Activated naive CD8-positive, alpha-beta T cell treated with anti-CD3 and anti-CD28 coated beads, Interleukin-2, amount 50 U/mL, for 24 hours (primary cell): ENCODE results near the gene PUSL1.
A peak's percentile ranks its signal among the peaks of the same experiment; 100 is the strongest.

Experiments used
- ATAC-seq: fragments of 150-1000 bp; cut with Tn5 transposase; one replicate; pipeline ENCODE4 v1.10.0; 2021
- DNase-seq: peaks from one replicate; pipeline ENCODE4 v3.0.0; 2021
- H3K27ac Mint-ChIP-seq: one replicate; pipeline ENCODE4 v1.8.0; 2021; ENCODE audit warnings: mild to moderate bottlenecking, mixed read lengths
- H3K27me3 Mint-ChIP-seq: one replicate; pipeline ENCODE4 v1.8.0; 2021; ENCODE audit warnings: mixed read lengths
- H3K36me3 Mint-ChIP-seq: one replicate; pipeline ENCODE4 v1.8.0; 2021; ENCODE audit warnings: low read depth, mixed read lengths
- H3K4me1 Mint-ChIP-seq: one replicate; pipeline ENCODE4 v1.8.0; 2021; ENCODE audit warnings: mixed read lengths
- H3K4me3 Mint-ChIP-seq: one replicate; pipeline ENCODE4 v1.8.0; 2021; ENCODE audit warnings: mild to moderate bottlenecking, moderate library complexity, mixed read lengths
- H3K9me3 Mint-ChIP-seq: one replicate; pipeline ENCODE4 v1.8.0; 2021; ENCODE audit warnings: mixed read lengths

PUSL1 gene

DNA sequence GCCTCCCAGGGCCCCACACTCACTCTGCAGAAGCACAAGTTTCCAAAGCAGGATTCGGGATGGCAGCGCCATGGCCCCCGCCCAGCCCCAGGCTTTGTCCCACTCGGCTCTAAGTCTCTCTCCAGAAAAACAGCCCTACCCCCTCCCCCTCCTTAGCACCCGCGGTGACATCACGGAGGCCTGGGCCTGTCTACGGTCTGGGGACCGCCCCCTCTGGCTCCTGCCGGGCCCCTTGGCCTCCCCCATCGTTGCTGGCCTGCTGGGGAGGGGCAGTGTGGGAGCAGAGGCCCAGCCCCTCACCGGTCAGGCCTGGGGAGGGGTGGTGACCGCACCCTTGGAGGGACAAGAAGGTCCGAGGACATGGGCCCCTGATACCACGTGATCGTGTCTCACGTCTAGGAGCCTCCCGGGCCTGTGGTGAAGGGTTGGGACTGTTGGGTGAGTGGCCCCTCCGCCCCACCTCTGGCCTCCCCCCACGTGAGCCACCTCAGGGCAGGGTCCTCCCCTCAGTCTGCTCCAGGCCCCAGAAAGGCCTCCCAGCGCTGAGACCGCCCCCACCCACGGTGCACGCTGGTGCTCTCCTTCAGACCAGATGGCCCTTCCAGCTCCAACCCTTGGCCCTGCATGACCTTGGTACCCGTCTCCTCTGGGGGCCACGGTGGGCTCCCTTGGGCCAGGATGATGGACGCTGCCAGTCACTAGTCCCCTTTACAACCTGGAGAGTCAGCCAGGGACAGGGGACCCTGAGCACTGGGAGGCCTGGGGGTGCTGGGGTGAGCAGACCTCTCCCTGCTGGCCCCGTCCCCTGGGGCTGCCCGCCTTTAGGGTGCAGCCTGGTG, 50.3 kb downstream of the PUSL1 start, which contains the start of gene MXRA8:
Gene MXRA8 (minus strand): TSS at position 123 of the 839 bp plus-strand sequence. CDS start 51 bp downstream, at position 72.
- Mint-ChIP-seq H3K27ac (no peak within 1 kb of the TSS), H3K4me3 (no peak within 1 kb of the TSS), H3K36me3 (no peaks in the 10 kb centered on the region), H3K27me3 (peaks cover 11% of the 10 kb centered on the region), H3K4me1 (peaks cover 14% of the 10 kb centered on the region), H3K9me3 (no peaks in the 10 kb centered on the region)
- DNase-seq = no peak
- ATAC-seq = peak; percentile 33

DNA sequence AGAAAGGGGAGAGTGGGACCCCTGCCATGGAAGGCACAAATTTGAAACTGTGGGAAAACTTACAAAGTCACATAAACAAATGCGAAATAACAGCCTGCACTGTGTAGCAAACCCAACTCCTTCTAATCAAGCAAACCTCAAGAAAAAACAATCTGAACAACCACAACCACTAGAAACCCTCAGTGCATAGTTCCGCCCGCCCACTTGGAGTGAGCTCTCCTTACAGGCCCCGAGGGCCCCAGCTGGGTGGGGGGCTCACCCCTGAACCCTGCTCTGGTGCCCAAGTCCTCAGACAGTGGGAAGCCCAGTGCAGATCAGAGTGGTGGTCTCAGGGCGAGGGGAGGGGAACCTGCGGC, 50.9 kb downstream of the PUSL1 start:
- H3K9me3 Mint-ChIP-seq = no peaks in the 10 kb centered on the region

DNA sequence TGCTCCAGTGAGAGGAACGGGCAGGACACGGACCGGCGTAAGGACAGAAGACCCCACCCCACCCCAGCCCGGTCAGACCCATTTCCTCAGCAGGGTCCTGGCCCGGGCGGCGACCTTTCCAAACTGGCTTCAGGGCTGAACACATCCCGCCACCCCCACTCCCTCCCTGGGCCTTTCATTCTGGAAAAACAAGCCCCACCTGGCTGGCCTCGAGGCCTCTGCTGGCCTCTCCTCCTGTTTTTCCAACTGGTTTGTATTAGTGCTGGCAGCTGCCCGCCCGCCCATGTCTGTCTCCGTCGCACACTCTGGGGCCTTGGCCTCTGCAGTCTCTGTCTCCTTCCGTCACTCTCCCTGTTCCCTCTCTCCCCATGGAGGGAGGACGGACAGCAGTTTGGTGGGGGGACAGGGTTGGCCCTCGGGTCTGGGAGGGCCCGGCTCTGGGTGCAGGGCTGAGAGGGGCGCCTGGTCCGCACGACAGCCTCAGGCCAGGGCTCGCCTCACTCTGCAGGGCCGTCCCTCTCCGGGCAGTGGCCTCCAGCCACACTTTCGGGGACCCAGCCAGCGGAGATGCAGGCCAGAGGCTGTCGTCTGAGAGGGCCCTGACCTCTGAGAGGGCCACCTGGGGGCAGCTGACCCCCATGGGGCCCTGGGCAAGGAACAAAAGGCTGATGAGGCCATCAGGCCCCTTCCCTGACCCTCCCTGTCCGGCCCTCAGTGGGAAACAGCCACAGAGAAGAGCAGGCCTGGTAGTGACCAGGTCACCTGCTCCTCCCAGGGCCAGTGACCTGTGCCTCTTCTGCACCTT, 51.5 kb downstream of the PUSL1 start:
- Mint-ChIP-seq H3K9me3 (no peaks in the 10 kb centered on the region), H3K27ac (no peak overlapping the region), H3K36me3 (no peaks in the 10 kb centered on the region), H3K4me3 (no peak overlapping the region), H3K27me3 (peaks cover 3% of the 10 kb centered on the region), H3K4me1 (peaks cover 12% of the 10 kb centered on the region)
- ATAC-seq (no peak), DNase-seq (no peak)

More for the DNA sequence above, 50.9 kb downstream of the PUSL1 start:
- Mint-ChIP-seq H3K27me3 (peaks cover 5% of the 10 kb centered on the region), H3K4me1 (peaks cover 13% of the 10 kb centered on the region), H3K36me3 (no peaks in the 10 kb centered on the region), H3K27ac (no peak overlapping the region), H3K4me3 (no peak overlapping the region)
- DNase-seq = no peak
- no peak for ATAC-seq

DNA sequence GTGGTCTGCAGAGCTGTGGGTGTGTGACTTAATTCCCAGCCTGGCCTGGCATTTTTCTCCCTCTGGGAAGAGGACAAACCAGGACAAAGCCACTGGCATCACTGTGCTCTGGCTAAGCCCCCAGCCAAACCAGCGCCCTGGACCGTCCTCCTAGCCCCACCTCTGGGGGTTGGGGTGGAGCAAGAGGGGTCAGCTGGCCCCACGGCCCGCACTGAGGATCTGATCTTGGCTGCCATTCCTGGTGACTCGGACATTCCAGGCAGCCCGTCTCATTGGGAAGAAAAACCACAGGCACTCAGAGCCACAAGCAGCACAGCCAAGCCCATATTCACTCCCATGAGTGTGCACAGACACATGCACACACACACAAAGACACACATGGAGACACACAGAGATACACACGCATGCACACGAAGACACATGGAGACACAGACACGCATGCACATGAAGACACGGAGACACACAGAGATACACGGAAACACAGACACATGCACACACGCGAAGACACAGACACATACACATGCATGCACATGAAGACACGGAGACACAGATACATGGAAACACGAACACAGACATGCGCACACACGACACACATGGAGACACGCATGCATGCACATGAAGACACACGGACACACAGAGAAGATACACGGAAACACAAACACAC, 52.2 kb downstream of the PUSL1 start:
- ATAC-seq (no peak), DNase-seq (no peak)
- H3K36me3 Mint-ChIP-seq = no peaks in the 10 kb centered on the region
- no peak overlapping the region for H3K4me3 Mint-ChIP-seq
- H3K4me1 Mint-ChIP-seq = peaks cover 12% of the 10 kb centered on the region
- peaks cover 3% of the 10 kb centered on the region for H3K27me3 Mint-ChIP-seq
- H3K9me3 Mint-ChIP-seq = no peaks in the 10 kb centered on the region
- H3K27ac Mint-ChIP-seq = no peak overlapping the region
